ENCODE measurements around the gene NDUFA12.

The NDUFA12 gene

GRCh38 chr12:94954948-94955592, 48.4 kb downstream of the NDUFA12 start:
- intact Hi-C loops (cut with DNase I; ENCODE audit: low total_unique reads), result no loop called here
- Histone ChIP-seq H3K27me3 (no peaks in the 10 kb centered on the region), H3K27ac (no peak overlapping the region), H3K4me3 (no peak overlapping the region), H3K9me3 (no peaks in the 10 kb centered on the region), H3K36me3 (no peaks in the 10 kb centered on the region), H3K4me1 (no peaks in the 10 kb centered on the region)
- no peak for DNase-seq
- TF ChIP-seq CTCF (IDR thresholded peaks at IDR 0.05), result no peak

- H3K36me3 ChIP-seq, result no peaks in the 10 kb centered on the region
- no peak overlapping the region for H3K4me3 ChIP-seq
- H3K27me3 ChIP-seq, result no peaks in the 10 kb centered on the region
- intact Hi-C loops (cut with DNase I; ENCODE audit: low total_unique reads), result no loop called here
- no peaks in the 10 kb centered on the region for H3K9me3 ChIP-seq
- TF ChIP-seq CTCF (IDR thresholded peaks at IDR 0.05), result no peak
- no peak for DNase-seq
- H3K27ac ChIP-seq, result no peak overlapping the region
- no peaks in the 10 kb centered on the region for H3K4me1 ChIP-seq
These were observed 49.3 kb downstream of the NDUFA12 start for GRCh38 chr12:94954029-94954685.

- Histone ChIP-seq H3K9me3 (no peaks in the 10 kb centered on the region), H3K36me3 (no peaks in the 10 kb centered on the region), H3K4me3 (no peak overlapping the region), H3K27ac (no peak overlapping the region), H3K27me3 (no peaks in the 10 kb centered on the region), H3K4me1 (no peaks in the 10 kb centered on the region)
- no peak for TF ChIP-seq CTCF (IDR thresholded peaks at IDR 0.05)
- no peak for DNase-seq
- intact Hi-C loops (cut with DNase I; ENCODE audit: low total_unique reads), result no loop called here
These were observed 51.2 kb downstream of the NDUFA12 start for GRCh38 chr12:94952325-94952724.

- no peaks in the 10 kb centered on the region for H3K9me3 ChIP-seq
- intact Hi-C loops (cut with DNase I; ENCODE audit: low total_unique reads), result no loop called here
- no peak for DNase-seq
- H3K4me1 ChIP-seq, result no peaks in the 10 kb centered on the region
- H3K4me3 ChIP-seq, result no peak overlapping the region
- no peak overlapping the region for H3K27ac ChIP-seq
- H3K36me3 ChIP-seq, result no peaks in the 10 kb centered on the region
- no peak for TF ChIP-seq CTCF (IDR thresholded peaks at IDR 0.05)
- no peaks in the 10 kb centered on the region for H3K27me3 ChIP-seq
These were observed 52.2 kb downstream of the NDUFA12 start for GRCh38 chr12:94951071-94951934.

GRCh38 chr12:94948232-94948810, 55.2 kb downstream of the NDUFA12 start:
- Histone ChIP-seq H3K27ac (no peak overlapping the region), H3K4me1 (no peaks in the 10 kb centered on the region), H3K27me3 (no peaks in the 10 kb centered on the region), H3K9me3 (no peaks in the 10 kb centered on the region), H3K4me3 (no peak overlapping the region), H3K36me3 (no peaks in the 10 kb centered on the region)
- DNase-seq, result no peak
- no peak for TF ChIP-seq CTCF (IDR thresholded peaks at IDR 0.05)
- intact Hi-C loops (cut with DNase I; ENCODE audit: low total_unique reads), result no loop called here
